ENCODE measurements around the gene TSFM. TPM values are rescaled to one million over a fixed set of nuclear protein-coding genes. Genes with fewer than 3 reads are reported as not detected.
A peak's percentile ranks its signal among the peaks of the same experiment; 100 is the strongest.

The TSFM gene
- total and polyA plus RNA-seq, 2 of the 13 experiments (the other 11 are each of a cell fraction or from before 2014, with no cell fraction given), result 29.8 to 68.3 TPM

GRCh38 chr12:57751788-57752667 lies 30.6 kb upstream of the TSFM start, which contains the start of gene CDK4 (continued):
- no peak for TF ChIP-seq ZKSCAN1 (IDR thresholded peaks at IDR 0.05; ENCODE audit: low read length)
- TF ChIP-seq ZNF7 (CRISPR knock-in tag; IDR thresholded peaks at IDR 0.05), result no peak
- TF ChIP-seq ZBTB2 (CRISPR knock-in tag; IDR thresholded peaks at IDR 0.05; ENCODE audit: low read depth), result peak; percentile 75
- TF ChIP-seq, protein P1, sequence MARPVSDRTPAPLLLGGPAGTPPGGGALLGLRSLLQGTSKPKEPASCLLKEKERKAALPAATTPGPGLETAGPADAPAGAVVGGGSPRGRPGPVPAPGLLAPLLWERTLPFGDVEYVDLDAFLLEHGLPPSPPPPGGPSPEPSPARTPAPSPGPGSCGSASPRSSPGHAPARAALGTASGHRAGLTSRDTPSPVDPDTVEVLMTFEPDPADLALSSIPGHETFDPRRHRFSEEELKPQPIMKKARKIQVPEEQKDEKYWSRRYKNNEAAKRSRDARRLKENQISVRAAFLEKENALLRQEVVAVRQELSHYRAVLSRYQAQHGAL (CRISPR knock-in tag; IDR thresholded peaks at IDR 0.05; ENCODE audit: not compliant biosample characterization), result peak; percentile 24
- no peak for TF ChIP-seq PAF1 (CRISPR knock-in tag; IDR thresholded peaks at IDR 0.05)
- TF ChIP-seq, protein P2, sequence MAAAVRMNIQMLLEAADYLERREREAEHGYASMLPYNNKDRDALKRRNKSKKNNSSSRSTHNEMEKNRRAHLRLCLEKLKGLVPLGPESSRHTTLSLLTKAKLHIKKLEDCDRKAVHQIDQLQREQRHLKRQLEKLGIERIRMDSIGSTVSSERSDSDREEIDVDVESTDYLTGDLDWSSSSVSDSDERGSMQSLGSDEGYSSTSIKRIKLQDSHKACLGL (CRISPR knock-in tag; IDR thresholded peaks at IDR 0.05), result peak; percentile 94
- TF ChIP-seq NR1H2 (CRISPR knock-in tag; IDR thresholded peaks at IDR 0.05; ENCODE audit: borderline replicate concordance, low read depth), result no peak; the same call in 1 of the 2 replicates
- peak; percentile 45; the same call in 1 of the 2 replicates for TF ChIP-seq JUND (CRISPR knock-in tag; IDR thresholded peaks at IDR 0.05)
- peak; percentile 62; the same call in 1 of the 2 replicates for TF ChIP-seq ZNF362 (CRISPR knock-in tag; IDR thresholded peaks at IDR 0.05; ENCODE audit: borderline replicate concordance)
- TF ChIP-seq, protein P3, sequence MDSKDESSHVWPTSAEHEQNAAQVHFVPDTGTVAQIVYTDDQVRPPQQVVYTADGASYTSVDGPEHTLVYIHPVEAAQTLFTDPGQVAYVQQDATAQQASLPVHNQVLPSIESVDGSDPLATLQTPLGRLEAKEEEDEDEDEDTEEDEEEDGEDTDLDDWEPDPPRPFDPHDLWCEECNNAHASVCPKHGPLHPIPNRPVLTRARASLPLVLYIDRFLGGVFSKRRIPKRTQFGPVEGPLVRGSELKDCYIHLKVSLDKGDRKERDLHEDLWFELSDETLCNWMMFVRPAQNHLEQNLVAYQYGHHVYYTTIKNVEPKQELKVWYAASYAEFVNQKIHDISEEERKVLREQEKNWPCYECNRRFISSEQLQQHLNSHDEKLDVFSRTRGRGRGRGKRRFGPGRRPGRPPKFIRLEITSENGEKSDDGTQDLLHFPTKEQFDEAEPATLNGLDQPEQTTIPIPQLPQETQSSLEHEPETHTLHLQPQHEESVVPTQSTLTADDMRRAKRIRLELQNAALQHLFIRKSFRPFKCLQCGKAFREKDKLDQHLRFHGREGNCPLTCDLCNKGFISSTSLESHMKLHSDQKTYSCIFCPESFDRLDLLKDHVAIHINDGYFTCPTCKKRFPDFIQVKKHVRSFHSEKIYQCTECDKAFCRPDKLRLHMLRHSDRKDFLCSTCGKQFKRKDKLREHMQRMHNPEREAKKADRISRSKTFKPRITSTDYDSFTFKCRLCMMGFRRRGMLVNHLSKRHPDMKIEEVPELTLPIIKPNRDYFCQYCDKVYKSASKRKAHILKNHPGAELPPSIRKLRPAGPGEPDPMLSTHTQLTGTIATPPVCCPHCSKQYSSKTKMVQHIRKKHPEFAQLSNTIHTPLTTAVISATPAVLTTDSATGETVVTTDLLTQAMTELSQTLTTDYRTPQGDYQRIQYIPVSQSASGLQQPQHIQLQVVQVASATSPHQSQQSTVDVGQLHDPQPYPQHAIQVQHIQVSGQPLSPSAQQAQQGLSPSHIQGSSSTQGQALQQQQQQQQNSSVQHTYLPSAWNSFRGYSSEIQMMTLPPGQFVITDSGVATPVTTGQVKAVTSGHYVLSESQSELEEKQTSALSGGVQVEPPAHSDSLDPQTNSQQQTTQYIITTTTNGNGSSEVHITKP (CRISPR knock-in tag; IDR thresholded peaks at IDR 0.05; ENCODE audit: low read depth), result peak; percentile 71; the same call in 1 of the 2 replicates
- TF ChIP-seq, protein P4, sequence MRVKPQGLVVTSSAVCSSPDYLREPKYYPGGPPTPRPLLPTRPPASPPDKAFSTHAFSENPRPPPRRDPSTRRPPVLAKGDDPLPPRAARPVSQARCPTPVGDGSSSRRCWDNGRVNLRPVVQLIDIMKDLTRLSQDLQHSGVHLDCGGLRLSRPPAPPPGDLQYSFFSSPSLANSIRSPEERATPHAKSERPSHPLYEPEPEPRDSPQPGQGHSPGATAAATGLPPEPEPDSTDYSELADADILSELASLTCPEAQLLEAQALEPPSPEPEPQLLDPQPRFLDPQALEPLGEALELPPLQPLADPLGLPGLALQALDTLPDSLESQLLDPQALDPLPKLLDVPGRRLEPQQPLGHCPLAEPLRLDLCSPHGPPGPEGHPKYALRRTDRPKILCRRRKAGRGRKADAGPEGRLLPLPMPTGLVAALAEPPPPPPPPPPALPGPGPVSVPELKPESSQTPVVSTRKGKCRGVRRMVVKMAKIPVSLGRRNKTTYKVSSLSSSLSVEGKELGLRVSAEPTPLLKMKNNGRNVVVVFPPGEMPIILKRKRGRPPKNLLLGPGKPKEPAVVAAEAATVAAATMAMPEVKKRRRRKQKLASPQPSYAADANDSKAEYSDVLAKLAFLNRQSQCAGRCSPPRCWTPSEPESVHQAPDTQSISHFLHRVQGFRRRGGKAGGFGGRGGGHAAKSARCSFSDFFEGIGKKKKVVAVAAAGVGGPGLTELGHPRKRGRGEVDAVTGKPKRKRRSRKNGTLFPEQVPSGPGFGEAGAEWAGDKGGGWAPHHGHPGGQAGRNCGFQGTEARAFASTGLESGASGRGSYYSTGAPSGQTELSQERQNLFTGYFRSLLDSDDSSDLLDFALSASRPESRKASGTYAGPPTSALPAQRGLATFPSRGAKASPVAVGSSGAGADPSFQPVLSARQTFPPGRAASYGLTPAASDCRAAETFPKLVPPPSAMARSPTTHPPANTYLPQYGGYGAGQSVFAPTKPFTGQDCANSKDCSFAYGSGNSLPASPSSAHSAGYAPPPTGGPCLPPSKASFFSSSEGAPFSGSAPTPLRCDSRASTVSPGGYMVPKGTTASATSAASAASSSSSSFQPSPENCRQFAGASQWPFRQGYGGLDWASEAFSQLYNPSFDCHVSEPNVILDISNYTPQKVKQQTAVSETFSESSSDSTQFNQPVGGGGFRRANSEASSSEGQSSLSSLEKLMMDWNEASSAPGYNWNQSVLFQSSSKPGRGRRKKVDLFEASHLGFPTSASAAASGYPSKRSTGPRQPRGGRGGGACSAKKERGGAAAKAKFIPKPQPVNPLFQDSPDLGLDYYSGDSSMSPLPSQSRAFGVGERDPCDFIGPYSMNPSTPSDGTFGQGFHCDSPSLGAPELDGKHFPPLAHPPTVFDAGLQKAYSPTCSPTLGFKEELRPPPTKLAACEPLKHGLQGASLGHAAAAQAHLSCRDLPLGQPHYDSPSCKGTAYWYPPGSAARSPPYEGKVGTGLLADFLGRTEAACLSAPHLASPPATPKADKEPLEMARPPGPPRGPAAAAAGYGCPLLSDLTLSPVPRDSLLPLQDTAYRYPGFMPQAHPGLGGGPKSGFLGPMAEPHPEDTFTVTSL (CRISPR knock-in tag; IDR thresholded peaks at IDR 0.05; ENCODE audit: borderline replicate concordance), result peak; percentile 74
- no peak for TF ChIP-seq ZKSCAN5 (CRISPR knock-in tag; IDR thresholded peaks at IDR 0.05)
- peak; percentile 44 for TF ChIP-seq U2AF1 (optimal IDR thresholded peaks at IDR 0.05; ENCODE audit: low read depth, low read length)
- TF ChIP-seq HNRNPUL1 (IDR thresholded peaks at IDR 0.05; ENCODE audit: low read depth, low read length), result 0 out of 2 replicates have a peak, but pooled peaks have one; percentile 48
